NCI-H1105 treated with DMSO at 0.1 percent for 48 hours (cell line): ENCODE measurements around the gene SNAP29.
"Not testable (repeated sequence)": the region's sequence is repeated elsewhere in the genome, so short reads cannot be mapped to it uniquely, and the experiment has no call there.

ENCODE experiments used
- DNase-seq: peaks from one replicate; lab custom pipeline; 2025; lab: John Stamatoyannopoulos, UW

Gene SNAP29

DNA sequence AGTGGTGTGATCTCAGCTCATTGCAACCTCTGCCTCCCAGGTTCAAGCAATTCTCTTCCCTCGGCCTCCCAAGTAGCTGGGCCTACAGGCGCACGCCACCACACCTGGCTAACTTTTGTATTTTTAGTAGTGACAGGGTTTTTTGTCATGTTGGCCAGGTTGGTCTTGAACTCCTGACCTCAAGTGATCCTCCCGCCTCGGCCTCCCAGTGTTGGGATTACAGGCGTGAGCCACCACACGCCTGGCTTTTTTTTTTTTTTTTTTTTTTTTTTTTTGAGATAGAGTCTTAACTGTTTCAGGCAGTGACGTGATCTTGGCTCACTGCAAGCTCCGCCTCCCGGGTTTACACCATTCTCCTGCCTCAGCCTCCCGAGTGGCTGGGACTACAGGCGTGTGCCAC is 71.6 kb downstream of the SNAP29 start:
- not testable (repeated sequence) for DNase-seq

DNA sequence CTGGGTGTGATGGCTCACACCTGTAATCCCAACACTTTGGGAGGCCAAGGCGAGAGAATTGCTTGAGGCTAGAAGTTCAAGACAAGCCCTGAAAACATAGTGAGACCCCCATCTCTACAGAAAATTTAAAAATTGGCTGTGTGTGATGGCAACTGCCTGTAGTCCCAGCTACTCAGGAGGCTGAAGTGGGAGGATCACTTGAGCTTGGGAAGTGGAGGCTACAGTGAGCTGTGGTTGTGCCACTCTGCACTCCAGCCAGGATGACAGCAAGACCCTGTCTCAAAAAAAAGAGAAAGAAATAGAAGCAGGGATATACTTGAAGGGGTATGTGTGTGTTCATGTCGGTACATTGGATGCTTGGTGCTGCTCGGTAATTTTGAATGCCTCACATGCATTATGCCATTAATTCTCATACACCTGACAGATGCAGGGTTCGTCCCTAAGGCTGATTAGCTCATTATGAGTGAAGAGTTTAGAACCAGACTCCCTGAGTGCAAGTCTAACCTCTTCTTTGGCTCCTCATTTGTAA is 72.4 kb downstream of the SNAP29 start:
- no peak for DNase-seq

DNA sequence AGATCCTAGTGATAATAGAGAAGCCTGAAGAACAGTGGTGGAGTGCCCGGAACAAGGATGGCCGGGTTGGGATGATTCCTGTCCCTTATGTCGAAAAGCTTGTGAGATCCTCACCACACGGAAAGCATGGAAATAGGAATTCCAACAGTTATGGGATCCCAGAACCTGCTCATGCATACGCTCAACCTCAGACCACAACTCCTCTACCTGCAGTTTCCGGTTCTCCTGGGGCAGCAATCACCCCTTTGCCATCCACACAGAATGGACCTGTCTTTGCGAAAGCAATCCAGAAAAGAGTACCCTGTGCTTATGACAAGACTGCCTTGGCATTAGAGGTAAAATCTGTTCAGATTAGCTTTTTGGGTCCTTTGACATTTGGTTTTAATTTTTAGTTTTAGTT is 75.1 kb downstream of the SNAP29 start:
- DNase-seq, result no peak

DNA sequence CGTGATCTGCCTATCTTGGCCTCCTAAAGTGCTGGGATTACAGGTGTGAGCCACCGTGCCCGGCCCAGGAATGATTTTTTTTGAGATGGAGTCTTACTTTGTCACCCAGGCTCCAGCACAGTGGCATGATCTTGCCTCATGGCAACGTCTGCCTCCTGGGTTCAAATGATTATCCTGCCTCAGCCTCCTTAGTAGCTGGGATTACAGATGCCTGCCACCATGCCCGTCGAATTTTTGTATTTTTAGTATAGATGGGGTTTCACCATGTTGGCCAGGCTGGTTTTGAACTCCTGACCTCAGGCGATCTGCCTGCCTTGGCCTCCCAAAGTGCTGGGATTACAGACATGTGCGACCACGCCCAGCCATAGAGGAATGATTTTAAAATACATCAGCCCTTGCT is 76.2 kb downstream of the SNAP29 start:
- not testable (repeated sequence) for DNase-seq

DNA sequence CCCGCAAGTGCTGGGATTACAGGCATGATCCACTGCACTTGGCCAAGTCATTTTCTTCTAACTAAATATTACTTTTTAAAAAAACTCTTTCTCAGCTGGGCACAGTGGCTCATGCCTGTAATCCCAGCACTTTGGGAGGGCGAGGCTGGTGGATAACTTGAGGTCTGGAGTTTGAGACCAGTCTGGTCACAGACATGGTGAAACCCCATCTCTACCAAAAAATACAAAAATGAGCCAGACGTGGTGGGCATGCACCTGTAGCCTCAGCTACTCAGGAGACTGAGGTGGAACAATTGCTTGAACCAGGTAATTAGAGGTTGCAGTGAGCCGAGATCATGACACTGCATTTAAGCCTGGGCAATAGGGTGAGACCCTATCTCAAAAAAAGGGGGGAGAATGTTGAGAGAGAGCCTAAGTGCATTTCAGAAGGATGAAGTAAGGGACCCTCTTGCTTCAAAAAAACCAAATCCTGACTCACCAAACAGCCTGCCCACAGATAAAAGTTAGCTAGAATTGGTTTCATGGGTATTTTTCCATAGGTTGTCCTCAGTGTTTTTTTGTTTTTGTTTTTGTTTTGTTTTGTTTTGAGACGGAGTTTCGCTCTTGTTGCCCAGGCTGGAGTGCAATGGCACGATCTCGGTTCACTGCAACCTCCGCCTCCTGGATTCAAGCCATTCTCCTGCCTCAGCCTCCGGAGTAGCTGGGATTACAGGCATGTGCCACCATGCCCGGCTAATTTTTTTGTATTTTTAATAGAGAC is 77.2 kb downstream of the SNAP29 start:
- not testable (repeated sequence) for DNase-seq

DNA sequence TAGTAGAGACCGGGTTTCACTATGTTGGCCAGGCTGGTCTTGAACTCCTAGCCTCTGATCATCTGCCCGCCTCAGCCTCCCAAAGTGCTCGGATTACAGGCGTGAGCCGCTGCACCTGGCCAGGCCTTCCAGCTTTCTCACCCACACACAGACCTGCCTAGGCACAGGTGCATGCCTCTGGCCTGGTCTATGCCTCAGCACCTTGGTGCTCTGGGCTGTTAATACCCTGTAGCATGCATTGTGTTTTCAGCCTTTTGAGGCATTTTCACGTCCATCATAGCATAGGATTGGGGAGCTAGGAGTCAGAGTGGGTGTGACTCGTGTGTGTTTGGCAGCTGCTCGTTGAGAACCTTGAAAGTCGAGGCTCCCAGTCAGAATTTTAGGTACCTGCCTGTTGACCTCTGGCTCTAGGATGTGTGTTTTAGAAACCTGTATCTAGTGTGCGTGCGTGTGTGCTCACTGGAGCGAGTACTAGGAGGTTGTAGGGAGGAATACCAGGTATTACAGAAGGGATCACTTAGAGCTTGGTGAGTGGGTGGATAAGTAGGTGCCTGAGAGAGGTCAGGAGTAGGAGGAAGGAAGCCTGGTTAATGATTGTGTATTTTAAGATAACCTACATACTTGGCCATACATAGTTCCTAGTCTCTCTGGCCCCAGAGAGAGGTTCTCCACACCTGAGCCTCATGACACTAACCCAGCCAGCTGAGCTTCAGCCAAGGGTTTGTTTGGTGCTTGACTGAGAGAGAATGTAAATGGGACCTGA is 78.4 kb downstream of the SNAP29 start:
- no peak for DNase-seq

DNA sequence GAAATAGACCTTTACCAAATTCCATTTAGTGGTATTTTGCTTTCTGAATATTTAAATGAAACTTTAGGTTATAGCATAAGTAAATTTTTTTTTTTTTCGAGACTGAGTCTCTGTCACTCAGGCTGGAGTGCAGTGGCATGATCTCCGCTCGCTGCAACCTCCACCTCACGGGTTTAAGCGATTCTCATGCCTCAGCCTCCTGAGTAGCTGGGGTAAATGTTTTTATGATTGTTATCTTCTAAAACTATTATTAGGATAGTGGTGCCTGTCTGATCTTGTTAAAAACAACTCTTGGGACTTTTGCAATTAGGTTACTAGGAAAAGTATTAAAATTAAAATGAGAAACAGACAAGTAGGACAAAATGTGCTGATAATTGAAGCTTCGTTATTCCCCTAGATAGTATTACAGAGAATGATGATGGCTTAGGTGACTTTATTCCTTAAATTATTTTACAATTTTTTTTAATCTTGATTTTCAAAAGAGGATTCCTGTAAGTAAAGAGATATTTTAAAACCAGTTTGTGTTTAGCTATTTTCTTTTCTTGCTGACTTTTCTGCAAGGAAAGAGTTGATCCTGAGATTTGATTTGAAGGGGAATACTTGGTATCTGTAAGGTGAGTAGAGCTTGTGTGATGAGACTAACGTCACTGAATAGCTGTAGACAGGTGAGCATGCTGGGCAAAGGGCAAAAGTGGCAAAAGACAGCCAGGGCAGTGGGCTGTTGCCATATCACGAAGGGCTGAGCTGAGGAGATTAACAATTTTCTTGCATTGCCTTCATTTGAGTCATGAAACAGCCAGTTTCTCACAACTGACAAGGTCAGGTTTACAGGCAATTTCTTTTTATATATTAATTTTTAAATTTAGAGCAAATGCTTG is 79.2 kb downstream of the SNAP29 start:
- DNase-seq, result no peak

DNA sequence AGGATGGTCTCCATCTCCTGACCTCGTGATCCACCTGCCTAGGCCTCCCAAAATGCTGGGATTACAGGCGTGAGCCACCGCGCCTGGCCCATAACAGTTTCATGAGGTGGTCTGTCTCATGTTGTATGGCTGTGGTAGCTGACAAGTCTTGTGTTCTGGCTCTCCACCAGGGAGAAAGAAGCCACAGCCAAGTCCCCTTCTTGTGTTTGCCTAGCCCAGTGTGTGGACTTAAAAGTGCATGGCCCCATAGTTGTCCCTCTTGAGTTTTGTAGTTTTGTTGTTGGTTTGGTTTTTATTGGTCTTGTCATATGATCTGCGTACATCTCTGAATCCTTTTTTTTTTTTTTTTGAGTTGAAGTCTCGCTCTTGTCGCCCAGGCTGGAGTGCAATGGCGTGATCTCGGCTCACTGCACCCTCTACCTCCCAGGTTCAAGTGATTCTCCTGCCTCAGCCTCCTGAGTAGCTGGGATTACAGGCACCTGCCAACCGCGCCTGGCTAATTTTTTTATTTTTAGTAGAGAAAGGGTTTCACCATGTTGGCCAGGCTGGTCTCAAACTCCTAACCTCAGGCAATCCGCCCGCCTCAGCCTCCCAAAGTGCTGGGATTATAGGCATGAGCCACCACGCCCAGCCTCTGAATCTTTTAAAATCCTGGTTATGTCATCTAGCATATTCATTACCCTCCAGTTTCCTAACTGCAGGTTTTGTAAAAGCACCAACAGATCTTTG is 80.8 kb downstream of the SNAP29 start:
- not testable (repeated sequence) for DNase-seq

DNA sequence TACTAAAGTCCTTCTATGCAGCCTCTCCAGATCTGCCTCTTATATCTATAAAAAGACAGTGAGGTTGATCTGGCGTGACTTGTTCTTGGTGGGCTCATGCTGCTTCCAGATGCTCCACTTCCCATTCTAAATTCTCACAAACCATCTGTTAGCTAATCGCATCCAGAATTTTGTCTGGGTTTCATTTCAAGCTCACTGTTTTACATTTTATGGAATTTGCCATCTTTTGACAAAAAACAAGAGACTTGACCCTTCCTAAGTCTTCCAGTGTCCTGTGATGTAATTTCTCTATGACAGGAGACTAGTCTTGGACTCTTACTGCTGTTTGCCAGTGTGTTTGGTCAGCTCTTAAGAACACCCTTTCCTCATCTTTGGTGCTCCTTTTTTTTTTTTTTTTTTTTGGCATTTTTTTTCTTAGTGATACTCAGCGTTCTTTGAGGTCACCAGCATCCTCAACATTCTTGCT is 81.4 kb downstream of the SNAP29 start:
- no peak for DNase-seq
